ENCODE results near the gene KCTD21.
"Not testable (repeated sequence)": the region's sequence is repeated elsewhere in the genome, so short reads cannot be mapped to it uniquely, and the experiment has no call there.

KCTD21 gene

GRCh38 chr11:78200061-78200460 lies 11.6 kb upstream of the KCTD21 start:
- DNase-seq, result no peak

- no peak for DNase-seq
Measured at GRCh38 chr11:78199653-78200015, 11.2 kb upstream of the KCTD21 start.

- DNase-seq, result no peak
Measured at GRCh38 chr11:78199015-78199652, 10.7 kb upstream of the KCTD21 start.

GRCh38 chr11:78197816-78198215 lies 9.4 kb upstream of the KCTD21 start:
- no peak for DNase-seq

- no peak for DNase-seq
Measured at GRCh38 chr11:78196661-78197091, 8.2 kb upstream of the KCTD21 start.

- peak in 2 of 3 donors; percentile 22 to 24 for DNase-seq
Measured at GRCh38 chr11:78195917-78196560, 7.6 kb upstream of the KCTD21 start.

- no peak for DNase-seq
Measured at GRCh38 chr11:78194490-78194889, 6.1 kb upstream of the KCTD21 start.

- DNase-seq, result no peak
Measured at GRCh38 chr11:78193806-78194205, 5.4 kb upstream of the KCTD21 start.

- DNase-seq, result peak; percentile 68 to 79 (median 78)
Measured at GRCh38 chr11:78192911-78193351, 4.5 kb upstream of the KCTD21 start.

- peak; percentile 47 to 55 (median 49) for DNase-seq
Measured at GRCh38 chr11:78192223-78192719, 3.8 kb upstream of the KCTD21 start.

- no peak for DNase-seq
Measured at GRCh38 chr11:78190871-78191538, 2.6 kb upstream of the KCTD21 start.

GRCh38 chr11:78190374-78190773 lies 1.9 kb upstream of the KCTD21 start:
- no peak for DNase-seq

GRCh38 chr11:78189851-78190250 lies 1.4 kb upstream of the KCTD21 start:
- no peak for DNase-seq

GRCh38 chr11:78189174-78189724 lies 823 bp upstream of the KCTD21 start:
- DNase-seq, result no peak

- peak; percentile 93 to 94 (median 94) for DNase-seq
Measured at GRCh38 chr11:78187366-78188285, 800 bp downstream of the KCTD21 start.

GRCh38 chr11:78181185-78181584 lies 7.2 kb downstream of the KCTD21 start:
- peak; percentile 25 to 81 (median 77) for DNase-seq

- DNase-seq, result peak; percentile 38 to 56 (median 42)
Measured at GRCh38 chr11:78180751-78181150, 7.7 kb downstream of the KCTD21 start.

GRCh38 chr11:78179459-78180071 lies 8.9 kb downstream of the KCTD21 start:
- no peak for DNase-seq

GRCh38 chr11:78177216-78177615 lies 11.2 kb downstream of the KCTD21 start:
- no peak for DNase-seq

- no peak for DNase-seq
Measured at GRCh38 chr11:78176605-78177141, 11.8 kb downstream of the KCTD21 start.

GRCh38 chr11:78175862-78176261 lies 12.6 kb downstream of the KCTD21 start:
- not testable (repeated sequence) for DNase-seq

- no peak for DNase-seq
Measured at GRCh38 chr11:78171951-78172350, 16.5 kb downstream of the KCTD21 start.

Data from suppressor macrophage treated with lipopolysaccharide for 1 hour (primary cell).